DMS153 (cell line): Measurements from ENCODE around the gene CNMD.

Source experiments
- DNase-seq: peaks from one replicate; lab custom pipeline; 2025; lab: John Stamatoyannopoulos, UW

Gene CNMD

DNA sequence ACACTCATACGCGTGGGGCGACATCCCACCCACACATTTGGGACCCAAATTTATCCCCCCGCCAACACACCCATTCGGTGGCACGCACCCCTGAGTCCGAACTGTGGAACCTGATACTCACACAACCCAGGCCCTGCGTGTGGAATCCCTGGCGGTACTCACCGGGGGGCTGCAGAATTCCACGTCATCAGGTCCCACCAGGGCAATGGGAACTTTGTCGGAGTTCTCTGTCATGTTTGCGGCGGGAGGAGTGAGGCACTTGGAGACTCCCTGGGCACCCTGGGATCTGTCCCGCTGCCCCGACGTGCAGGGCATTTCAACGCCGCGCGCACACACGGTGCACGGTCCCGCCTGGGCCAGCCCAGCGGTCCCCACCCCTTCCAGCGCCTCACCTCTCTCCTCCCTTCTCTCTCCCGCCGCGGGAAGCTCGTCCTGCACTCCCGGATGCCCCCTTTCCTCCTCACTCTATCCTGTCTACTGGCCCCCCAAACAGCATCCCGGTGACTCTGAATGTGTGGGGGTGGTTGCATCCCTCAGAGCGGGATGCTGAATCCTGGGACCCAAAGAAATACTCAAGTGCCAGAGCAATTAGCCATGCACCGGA lies at the start of gene CNMD:
TSS of gene CNMD (minus strand) at position 353 of the 604 bp plus-strand sequence. CDS start at position 234, 119 bp downstream.
- DNase-seq = no peak

DNA sequence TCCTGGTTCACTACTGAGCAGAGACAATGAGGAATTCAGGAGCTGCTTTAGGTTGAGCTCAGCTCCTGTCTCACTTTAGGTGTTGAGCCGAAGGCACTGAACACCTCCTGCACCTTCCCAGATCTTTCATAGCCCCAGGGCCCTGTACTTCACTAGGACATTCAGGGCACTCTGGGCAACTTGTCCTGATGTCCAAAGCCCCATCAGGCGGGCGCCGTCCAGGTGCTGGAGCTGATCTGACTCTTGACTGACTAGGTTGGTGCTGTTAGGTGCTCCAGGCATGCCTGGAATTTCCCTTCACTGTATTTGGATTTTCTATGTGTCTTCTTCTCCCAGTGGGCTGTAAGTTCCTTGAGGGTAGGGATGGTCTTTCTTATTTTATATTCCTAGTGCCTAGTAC lies 48.4 kb upstream of the CNMD start:
- DNase-seq = no peak

DNA sequence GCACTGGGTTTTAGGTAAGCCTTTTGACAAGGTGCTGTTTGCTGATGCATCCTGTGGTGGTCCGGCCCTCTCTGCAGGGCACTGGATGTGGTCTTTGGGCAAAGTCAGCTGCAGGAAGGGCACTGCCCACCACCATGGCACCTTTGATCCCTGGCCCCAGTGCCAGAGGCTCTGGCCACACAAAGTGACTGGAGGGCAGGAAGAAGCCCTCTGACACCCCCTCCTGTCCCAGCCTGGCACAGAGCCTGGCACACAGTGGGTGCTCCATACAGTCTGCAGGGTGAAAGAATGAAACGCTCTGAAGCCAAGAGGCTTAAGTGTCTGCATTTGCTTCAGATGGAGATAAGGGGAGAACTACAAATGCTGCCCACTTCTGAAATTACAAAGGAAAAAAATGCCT lies 47.6 kb upstream of the CNMD start:
- DNase-seq = no peak

DNA sequence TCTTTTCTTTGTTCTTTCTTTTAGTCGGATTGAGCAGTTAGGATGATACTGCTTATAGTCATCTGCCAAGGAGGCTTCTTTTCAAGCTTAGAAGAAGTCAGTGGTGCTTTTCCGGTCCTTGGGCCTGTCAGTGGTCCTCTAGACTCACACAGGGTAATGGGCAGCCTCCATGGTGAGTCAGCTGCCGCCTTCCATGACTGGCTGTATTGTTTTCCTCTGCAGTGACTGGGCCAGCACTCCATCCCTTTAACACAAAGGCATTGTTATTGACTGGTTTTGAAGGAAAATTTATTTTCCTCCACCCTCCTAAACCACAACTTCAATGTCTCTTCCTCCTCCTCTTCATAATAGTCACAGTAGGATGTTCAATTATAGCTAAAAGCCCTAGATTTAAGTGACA lies 47.1 kb upstream of the CNMD start:
- no peak for DNase-seq

DNA sequence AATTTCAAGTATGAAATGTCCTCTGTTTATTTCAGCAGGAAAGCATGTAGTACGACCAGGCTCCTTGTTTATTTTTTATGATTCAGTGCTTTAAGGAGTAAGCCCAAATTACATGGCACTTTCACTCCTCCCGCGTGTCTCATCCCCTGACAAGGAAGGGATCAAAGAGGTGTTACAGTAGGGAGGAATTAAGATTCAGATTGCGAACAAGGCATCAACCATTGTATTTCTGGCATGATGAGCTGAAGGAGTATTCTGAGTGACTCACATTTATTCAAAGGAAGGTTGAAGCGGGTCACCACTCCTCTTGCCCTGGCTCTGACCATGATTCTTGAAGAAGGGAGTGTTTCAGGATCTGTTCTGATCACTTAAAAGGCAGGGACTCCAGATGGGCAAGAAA lies 46.1 kb upstream of the CNMD start:
- no peak for DNase-seq

DNA sequence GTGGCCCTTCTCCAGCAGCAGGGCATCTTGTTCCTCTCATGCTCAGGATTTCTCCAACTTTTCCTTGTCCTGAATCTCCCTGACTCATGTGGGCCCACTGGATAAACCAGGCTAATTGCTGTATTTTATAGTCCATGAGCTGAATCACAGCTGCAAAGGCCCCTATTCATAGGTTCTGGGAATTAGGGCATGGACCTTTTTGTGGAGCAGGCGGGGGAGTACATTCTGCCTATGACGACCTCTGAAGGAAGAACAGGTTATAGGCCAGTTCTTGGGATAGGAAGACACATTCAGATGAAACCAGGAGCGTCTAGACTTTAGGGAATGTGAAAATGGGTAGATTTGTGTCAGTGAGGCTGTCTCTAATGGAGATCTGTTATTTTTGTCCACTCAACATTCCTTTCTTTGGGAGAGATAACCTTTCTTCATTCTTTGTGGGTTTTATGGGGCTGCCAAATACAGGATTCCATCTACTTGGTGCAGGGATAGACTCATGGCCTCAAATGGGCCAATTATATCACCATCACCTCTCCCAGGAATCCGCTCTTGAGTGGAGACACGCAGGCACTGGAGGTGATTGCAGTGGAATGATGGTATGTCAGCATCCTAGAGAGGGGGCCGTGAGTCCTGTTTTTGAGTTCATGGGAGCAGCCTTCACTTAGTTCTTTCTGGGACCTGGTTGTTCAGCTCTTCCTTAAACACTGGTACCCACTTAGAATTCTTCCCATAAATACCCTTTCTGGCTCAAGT lies 45.1 kb upstream of the CNMD start:
- no peak for DNase-seq

DNA sequence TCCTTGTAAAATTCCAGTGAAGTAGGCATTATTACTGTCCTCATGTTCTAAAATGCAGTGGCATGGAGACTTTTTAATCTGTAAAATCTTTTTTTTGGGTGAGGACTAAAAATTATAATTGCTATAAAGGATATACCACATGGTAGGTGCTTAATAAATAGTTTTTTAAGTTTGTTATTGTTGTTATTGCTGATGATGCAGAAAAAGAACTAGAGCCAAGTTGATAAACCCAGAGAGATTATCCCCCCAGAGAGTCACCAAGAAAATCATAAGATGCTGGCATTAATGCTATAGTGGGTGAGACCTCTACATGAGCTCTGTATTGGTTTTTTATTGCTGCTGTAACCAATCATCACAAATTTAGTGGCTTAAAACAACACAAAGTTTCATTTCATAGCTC lies 44.3 kb upstream of the CNMD start:
- DNase-seq = no peak

DNA sequence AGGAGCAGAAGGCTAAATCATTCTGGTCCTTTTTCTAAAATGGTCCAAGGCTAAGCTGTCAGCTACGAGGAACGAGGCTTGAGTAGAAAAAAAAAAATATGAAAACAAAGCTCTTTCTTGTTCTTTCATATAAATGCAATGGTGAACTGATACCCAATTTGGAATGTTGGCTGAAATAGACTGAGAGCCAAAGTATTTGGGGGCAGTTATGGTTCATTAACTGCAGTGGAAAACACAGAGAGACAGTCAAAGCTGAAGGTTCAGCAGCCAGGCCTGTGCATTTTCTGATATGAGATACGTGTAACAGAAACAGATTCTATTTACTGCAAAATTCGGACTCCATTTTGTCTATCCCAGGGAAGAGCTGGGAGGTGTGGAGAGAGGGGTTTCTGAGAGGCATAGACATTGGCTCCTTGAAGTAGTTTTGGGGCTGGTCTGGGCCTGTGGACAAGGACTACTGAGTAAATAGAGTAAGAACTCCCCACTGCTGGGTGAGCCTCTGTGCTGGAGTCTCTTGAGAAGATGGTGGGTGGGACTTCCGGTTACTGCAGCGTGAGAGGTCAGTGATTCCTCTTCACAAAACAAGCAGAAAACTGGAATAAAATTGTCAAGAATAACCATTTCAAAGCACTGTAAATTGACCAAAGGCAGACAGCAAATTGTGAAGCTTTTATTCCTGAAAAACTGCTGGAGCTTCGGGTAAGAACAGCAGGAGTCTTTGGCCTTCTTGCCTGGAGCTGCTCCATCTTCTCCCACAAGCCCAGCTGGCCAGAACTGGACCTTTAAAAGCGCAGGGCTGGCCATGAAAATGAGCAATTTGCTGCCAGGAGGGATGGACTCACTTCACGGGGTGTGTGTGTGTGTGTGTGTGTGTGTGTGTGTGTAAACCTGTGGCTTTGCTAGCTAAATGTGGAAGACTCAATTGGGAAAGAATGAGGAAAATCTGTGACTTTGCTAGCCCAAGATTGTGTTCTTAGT lies 43.1 kb upstream of the CNMD start:
- no peak for DNase-seq

DNA sequence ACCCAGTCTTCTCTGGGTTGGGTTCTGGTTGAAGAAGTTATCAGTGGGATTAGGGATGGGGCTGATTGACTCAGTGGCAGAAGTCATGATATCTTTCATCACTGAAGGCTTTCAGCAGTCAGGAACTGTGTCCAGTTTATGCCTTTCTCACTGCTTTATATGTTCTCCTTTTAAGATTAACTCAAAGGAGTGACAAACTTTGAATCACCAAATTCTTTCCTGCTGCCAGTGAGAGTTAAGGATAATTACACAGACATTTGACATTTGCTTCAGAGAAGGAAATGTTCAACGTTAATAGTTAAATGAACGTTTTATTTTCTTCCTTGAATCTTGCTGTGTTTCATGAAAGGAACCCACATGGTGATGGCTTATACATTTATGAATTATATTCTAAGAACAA lies 41.0 kb upstream of the CNMD start:
- DNase-seq = no peak

DNA sequence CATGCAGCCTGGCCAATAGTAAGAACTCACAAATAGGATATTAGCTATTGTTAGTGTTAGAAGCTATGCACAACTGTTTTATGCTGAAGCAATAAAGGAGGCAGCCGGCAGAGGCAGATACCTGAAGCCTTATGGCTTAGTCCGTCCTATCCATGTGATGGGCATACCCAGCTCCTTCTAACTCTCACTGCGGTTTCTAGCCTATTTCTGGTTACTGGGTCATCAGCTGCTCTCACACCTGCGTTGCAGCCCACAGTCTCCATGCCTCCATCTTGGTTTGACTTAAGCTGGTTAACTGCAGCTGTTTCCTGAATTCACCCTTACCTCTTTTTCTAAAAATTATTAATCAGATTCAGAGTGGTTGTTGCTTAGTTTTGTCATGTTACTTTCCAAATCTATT lies 40.5 kb upstream of the CNMD start:
- DNase-seq = no peak

DNA sequence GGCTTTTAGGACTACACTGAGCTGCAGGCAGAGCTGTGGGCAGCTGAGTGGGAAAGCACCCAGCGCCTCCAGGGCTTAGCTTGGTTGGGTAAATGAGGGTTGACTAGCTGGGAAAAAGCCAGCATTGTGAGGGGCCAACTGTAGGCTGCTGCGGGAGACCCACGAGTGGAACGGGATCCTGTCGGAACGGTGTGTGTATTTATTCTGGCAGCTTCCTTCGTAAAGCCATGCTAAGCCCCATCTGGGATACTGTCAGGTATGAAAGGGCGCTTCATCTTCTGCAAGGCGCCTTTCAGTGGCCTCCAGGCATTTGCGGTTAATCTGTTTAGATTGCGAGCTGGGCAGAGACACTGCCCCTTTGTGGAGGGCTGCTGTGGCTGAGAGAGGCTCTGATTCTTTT lies 39.5 kb upstream of the CNMD start:
- DNase-seq = no peak

DNA sequence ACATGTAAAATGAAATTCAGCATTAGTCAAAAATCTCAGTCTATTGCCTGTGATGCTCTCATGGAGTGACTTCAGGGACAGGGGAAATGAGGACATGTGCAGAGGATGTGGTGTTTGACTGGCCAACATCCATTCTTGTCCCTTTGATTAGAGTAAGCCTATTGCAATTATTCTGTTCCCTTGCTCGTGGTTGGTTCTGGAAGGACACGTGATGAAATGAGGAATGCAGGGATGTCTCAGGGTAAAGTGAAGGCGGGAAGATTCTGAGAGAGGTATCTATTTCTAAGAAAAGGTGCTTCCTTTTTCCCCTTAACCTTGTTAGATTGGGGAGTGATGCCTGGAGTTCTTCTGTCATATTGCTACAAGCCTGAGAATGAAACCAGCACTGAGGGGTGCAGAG lies 37.1 kb upstream of the CNMD start:
- no peak for DNase-seq

DNA sequence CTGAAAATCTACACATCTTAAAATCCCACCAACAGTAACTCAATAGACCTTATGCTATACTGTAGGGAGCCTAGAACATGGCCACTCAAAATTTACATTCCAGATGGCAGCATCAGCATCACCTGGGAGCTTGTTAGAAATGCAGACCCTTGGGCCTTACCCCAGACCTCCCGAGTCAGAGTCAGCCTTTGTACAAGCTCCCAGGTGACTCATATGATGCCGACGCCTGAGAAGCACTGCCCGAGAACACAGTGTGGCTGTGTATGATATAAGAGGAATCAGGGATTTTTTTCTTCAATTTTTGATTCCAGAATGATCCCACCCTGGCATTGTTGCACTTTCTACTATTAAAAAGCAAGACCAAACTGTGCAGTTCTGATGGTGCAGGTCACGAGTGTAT lies 35.9 kb upstream of the CNMD start:
- DNase-seq = no peak

DNA sequence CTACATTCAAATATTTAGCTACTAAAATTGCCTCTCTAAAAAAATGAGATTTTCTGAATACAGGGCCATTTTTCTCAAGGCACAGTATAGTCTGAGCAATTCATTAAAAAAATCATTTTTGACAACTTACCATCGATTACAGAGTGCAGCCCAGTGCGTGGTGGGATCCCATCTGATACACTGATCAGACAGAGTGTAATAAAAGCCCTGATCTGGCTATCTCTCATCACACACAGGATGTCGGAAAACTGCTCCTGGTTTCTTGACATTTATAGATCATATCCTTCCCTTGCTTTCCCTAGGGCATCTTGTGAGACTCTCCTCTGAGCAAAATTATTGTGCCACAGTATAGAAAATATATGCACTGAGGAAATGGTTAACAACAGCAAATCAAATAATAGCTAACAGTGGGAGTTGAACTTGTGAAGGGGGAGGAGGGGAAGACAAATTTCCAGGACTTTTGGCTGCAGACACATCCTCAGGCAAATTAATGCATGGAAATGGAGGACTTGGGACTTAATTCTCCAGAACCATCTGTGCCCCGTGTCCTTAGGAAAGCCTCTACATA lies 28.4 kb upstream of the CNMD start:
- DNase-seq = no peak

DNA sequence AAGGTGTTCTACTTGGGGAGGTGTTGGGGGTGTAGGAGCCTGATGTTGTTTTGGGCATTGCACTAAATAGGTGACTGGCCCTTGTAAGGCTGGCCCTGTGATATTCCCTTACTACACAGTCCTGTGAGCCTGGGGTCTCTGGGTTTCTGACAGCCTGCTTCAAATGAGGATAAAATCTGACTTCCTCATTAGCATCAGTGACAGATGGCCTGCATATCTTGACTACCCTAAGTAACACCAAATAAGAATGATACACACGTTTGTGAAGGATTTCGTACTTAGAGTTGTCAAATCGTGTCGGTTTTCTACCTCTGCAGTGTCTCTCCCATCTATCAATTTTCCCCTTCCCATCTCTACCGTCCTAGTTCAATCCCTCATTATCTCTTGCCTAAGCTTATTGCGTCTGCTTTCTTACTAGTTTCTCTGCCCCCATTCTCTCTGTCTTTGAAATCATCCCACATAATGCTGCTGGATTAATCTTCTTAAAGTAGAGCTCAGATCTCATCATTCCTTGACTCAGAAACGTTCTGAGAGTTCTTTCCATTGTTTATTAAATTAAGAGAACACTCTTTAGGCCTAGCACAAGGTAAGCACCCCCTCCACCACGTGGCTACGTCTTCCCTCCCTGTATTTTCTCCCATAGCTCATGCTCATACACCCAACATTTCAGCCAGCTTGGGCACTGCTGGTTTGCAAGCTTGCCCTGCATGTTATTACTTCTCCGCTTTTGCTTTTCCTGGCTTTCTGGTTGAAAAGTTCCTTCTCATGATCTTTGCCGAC lies 26.2 kb upstream of the CNMD start:
- no peak for DNase-seq

DNA sequence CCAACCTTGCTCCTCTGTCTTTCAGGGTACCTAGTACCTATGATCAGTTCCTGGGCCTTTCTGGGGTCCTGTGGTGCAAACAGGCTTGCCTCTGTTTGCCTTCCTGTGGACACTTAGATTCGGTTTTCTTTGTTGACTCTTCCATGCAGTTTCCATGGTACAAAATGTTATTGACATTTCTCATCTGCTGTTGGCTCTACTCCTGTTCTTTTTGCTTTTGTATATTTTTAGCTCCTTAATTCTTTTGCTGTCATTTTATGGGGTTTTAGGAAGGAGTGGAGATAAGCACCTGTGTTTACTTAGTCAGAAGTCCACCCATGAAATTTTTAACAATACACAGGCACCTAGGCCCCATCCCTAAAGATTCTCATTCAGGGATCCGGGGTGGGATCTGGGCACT lies 20.5 kb upstream of the CNMD start:
- peak; percentile 54 for DNase-seq

DNA sequence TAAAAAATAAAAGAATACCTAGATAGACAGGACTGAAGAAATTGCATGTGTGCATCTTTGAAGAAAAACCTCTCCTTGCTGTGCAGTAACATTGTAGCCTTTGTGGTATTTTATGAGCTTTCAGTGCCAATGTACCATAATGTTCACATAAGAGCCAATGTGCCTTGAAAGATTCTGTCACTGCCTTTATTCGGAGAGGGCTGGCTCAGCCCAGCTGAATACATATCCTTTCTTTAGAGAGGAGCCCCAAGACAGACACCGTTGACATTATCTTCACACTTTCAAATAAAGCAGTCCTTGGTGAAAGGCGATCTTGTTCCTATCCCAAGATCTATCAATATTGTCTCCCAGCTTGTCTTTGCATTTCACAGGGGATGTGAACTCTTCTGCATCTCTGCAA lies 18.5 kb upstream of the CNMD start:
- DNase-seq = no peak

DNA sequence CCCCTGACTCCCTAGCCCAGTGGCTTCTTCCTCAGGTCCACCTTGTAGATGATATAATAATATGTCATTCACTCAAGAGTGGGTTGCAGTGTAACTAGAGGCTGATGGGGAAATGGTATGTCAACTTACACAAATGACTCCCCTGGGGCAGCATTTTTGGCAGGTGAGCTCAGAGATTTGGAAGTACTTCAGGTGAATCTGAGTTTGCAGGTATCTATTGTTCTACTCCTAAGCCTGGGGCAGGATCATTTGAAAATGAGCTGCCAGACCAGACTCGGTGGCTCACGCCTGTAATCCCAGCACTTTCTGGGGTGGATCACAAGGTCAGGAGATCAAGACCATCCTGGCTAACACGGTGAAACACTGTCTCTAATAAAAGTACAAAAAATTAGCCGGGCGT lies 11.6 kb upstream of the CNMD start:
- no peak for DNase-seq

DNA sequence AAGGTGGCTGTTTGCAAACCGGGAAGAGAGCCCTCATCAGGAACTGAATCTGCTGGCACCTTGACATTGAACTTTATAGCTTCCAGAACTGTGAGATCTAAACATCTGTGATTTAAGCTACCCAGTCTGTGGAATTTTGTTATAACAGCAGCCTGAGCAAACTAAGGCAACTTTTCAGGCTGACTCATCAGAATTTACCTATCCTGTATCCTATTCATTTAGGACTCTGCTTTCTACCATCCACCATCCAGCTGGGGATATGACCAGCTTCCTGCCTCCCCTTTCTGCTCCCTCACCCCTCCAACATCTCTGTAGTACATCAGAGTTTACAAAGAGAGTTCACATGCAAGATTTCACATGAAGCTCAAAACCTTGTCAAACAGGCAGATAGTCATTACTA lies 11.1 kb upstream of the CNMD start:
- DNase-seq = no peak

DNA sequence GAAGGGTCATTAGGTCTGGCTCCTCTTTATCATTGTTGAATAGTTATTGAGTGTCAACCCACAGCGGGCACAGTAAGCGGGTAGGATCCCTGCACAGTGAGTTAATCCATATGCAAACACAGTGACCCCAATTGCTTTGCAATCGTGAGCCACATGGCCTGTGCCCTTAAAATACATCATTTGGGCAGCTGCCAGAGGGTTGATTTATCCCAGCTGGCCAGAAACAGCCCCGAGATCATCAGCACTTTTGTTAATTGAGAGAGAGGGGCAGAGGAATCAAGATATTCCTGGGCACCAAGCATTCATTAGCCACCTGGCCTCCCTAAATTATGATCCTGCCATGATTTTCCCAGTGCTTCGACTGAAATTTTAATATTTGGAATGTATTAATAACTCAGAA lies 9.8 kb upstream of the CNMD start:
- no peak for DNase-seq

DNA sequence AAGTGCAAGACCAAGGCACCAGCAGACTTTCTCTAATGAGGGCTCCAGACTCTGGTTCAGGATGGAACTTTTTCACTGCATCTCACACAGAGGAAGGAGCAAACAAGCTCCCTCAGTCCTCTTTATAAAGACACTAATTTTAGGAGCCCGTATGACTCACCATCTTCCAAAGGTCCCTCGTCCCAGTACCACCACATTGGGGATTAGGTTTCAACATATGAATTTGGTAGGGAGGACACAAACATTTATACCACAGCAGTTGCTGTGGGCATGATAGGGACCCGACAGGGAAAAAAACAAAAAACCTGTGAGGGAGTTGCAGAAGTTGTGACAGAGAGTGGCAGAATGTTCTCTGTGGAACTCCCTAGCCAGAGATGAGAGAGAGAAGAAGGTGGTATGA lies 6.5 kb upstream of the CNMD start:
- DNase-seq = no peak
